ENCODE results near the gene PRKAR1A. TPM values are rescaled to one million over a fixed set of nuclear protein-coding genes. Genes with fewer than 3 reads are reported as not detected.
"Not testable (repeated sequence)": the region's sequence is repeated elsewhere in the genome, so short reads cannot be mapped to it uniquely, and the experiment has no call there.

The PRKAR1A gene
- total RNA-seq, 8 experiments from 2014 or later, result 137 to 310 (median 169) TPM

DNA sequence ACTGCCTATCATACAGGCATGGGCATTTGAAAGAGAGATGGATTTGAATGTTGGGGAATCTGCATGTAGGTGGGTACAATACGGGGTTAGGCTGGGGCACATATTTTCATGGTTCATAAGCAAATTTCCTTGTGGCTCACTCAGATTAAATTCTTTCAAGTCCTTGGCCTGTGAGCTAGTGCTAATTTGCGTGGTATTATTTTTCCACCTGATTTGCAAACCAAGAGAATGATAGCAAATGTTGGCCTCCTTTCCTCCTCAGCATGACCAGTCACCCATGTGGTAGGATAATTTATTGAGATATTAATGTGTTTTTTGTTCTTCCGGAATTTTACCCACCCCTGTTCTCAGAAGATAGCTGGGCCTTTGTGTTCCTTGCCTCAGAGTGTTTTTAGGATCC is 66.0 kb downstream of the PRKAR1A start:
- WGBS, 10 experiments, result 26 to 100% (median 74%) methylated on average over 1 to 3 of the region's 3 CpGs; no CpG with 5 or more reads in 4 of the 10 experiments
- Histone ChIP-seq H3K4me1 (replicated peaks in 1 of 2) (peaks cover 2 to 6% of the 10 kb centered on the region in 2 donors), H3K27ac (no peak overlapping the region), H3K4me3 (no peak overlapping the region)
- ATAC-seq (replicated peaks in 6 of 8), result no peak
- in situ Hi-C loops (cut with MboI; ENCODE audit: low pct_unique_long_range_greater_than_20kb in 2 of 9, low sequenced_read_pairs in 9 of 9, unreplicated experiment in 9 of 9), result no loop called here

DNA sequence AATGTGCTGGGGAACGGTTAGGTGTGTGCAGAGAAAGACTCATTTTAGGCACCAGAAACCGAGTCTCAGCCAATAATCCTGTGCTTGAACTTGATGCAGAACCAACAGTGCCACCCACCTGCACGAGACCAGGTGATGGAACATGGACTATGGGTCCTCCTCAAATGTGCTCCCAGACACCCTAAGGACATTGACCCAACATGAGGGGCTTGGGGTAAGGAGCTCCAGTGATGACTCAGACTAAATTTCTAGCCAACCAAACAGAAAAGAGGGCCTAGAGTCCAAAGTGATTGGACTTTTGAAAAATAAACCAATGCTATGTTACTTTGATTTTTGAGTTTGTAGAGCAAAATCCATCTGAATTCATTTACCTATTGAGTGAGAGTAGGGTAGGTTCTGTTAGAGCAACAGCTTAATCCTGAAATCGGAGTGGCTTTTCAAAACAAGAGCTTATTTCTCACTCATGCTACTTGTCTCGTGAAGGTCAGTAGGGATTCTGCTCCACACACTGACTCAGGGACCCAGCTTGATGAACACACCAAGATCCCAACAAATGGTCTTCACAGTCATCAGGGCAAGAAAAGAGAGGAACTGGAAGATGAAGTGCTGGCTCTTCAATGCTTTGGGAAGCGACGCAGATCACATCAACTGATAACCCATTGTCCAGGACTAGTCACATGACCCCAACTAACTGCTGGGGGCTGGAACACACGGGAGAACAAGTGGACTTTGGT is 67.1 kb downstream of the PRKAR1A start:
- no peak for ATAC-seq (replicated peaks in 6 of 8)
- 49 to 100% (median 86%) methylated on average over 2 to 8 of the region's 8 CpGs; no CpG with 5 or more reads in 1 of the 10 experiments for WGBS, 10 experiments
- peaks cover 2 to 6% of the 10 kb centered on the region in 2 donors for H3K4me1 ChIP-seq (replicated peaks in 1 of 2)
- no peak overlapping the region for H3K27ac ChIP-seq
- in situ Hi-C loops (cut with MboI; ENCODE audit: low pct_unique_long_range_greater_than_20kb in 2 of 9, low sequenced_read_pairs in 9 of 9, unreplicated experiment in 9 of 9), result no loop called here
- H3K4me3 ChIP-seq, result no peak overlapping the region

- H3K4me1 ChIP-seq (replicated peaks in 1 of 2), result peaks cover 2 to 6% of the 10 kb centered on the region in 2 donors
- peak in 2 of 8 experiments; percentile 57 to 81 for ATAC-seq (replicated peaks in 6 of 8)
- no peak overlapping the region for H3K4me3 ChIP-seq
- in situ Hi-C loops (cut with MboI; ENCODE audit: low pct_unique_long_range_greater_than_20kb in 2 of 9, low sequenced_read_pairs in 9 of 9, unreplicated experiment in 9 of 9), result no loop called here
- 9 to 96% (median 80%) methylated on average over 1 to 6 of the region's 6 CpGs; no CpG with 5 or more reads in 3 of the 10 experiments for WGBS, 10 experiments
- no peak overlapping the region for H3K27ac ChIP-seq
Observed at GRCh38 chr17:68580236-68580770, 68.1 kb downstream of the PRKAR1A start.

DNA sequence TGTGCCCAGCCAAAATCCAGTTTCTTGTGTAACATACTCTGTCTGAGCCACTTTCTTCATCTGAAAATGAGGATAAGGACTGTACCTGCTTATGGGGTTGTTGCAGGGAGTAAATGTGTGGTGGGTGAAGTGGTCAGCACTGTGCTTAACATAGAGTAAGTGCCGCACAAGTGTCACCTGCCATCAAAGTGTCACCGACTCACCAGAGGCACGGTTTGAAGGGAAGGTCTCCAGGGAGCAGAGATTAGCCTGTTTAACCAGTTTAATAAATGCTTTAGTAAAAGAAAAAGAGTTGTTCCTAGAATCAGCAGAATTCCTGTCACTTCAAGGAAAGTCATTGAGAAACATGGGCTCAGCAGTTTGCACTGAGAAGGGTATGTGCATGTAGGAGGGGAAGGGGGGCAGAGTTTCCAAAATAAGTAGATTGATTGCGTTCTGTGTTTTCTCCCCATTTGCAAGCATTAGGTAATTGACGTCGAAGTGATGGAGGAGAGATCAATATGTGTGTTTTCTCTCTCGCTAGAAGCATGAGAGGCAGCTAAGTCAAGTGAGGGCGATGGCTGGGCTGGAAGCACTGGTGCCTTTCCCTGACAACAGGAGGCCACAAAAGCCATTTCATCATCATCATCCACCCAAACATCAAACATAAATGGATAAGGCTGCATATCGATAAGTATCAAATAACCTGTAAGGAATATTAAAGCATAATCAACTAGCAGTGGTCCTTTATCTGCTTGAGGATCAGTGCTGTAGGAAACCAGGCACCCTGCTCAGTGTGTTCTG is 69.8 kb downstream of the PRKAR1A start:
- Histone ChIP-seq H3K4me3 (no peak overlapping the region), H3K4me1 (replicated peaks in 1 of 2) (peaks cover 2 to 6% of the 10 kb centered on the region in 2 donors), H3K27ac (no peak overlapping the region)
- in situ Hi-C loops (cut with MboI; ENCODE audit: low pct_unique_long_range_greater_than_20kb in 2 of 9, low sequenced_read_pairs in 9 of 9, unreplicated experiment in 9 of 9), result no loop called here
- no peak for ATAC-seq (replicated peaks in 6 of 8)
- 66 to 93% (median 79%) methylated on average over 4 to 9 of the region's 9 CpGs; no CpG with 5 or more reads in 4 of the 10 experiments for WGBS, 10 experiments

DNA sequence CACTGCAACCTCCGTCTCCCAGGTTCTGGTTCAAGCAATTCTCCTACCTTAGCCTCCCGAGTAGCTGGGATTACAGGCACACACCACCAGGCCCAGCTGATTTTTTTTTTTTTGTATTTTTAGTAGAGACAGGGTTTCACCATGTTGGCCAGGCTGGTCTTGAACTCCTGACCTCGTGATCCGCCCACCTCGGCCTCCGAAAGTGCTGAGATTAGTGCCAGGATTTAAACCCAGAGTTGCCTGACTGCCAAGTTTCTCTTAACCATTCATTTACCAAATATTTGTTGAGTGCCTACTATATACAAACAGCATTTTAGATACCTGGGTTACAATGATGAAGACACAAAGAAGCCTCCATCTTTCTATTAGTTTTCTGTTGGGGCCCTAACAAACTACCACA is 70.6 kb downstream of the PRKAR1A start:
- H3K4me1 ChIP-seq (replicated peaks in 1 of 2); H3K4me3 ChIP-seq; ATAC-seq (replicated peaks in 6 of 8); H3K27ac ChIP-seq; in situ Hi-C loops (cut with MboI; ENCODE audit: low pct_unique_long_range_greater_than_20kb in 2 of 9, low sequenced_read_pairs in 9 of 9, unreplicated experiment in 9 of 9): not testable (repeated sequence)
- WGBS, 10 experiments, result 58 to 100% (median 83%) methylated on average over 1 to 5 of the region's 6 CpGs; no CpG with 5 or more reads in 4 of the 10 experiments

DNA sequence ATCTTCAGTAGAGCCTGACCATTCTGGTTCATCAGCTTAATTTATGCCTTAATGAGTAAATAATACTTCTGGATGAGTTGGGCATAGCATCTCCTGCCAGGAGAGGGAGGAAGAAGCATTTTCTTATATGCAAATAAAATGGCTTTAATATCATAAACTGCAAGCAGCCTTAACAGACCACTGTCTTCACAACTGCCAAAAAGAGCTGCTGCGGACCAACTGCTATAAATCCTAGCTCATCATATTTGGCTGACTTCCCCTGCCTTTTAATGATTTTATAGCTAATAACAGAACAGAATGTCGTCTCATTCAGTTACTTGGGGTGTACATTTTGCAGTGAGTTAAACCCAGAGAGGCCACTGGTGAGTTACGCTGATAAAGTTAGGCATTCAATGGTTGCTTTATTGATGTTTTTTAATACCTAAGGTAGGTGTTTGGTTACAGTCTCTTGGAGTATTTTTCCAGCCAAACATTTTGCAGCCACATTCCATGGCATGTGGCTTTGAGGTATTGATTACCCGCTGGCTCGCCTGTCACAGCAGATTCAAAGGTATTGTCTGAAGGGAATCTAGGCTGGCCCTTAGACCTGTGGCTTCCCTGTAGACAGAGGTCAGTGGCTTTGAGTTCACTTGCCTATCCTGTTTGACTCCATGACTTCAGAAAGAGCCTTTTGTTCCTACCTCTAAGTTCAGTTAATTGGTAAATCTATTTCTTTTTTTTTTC is 72.5 kb downstream of the PRKAR1A start:
- in situ Hi-C loops (cut with MboI; ENCODE audit: low pct_unique_long_range_greater_than_20kb in 2 of 9, low sequenced_read_pairs in 9 of 9, unreplicated experiment in 9 of 9), result no loop called here
- Histone ChIP-seq H3K27ac (no peak overlapping the region), H3K4me3 (no peak overlapping the region), H3K4me1 (replicated peaks in 1 of 2) (peaks cover 2 to 6% of the 10 kb centered on the region in 2 donors)
- peak in 1 of 8 experiments; percentile 13 for ATAC-seq (replicated peaks in 6 of 8)
- WGBS, 10 experiments, result 60 to 100% (median 80%) methylated on average over 2 to 5 of the region's 5 CpGs; no CpG with 5 or more reads in 2 of the 10 experiments

GRCh38 chr17:68585643-68586042 is 73.4 kb downstream of the PRKAR1A start:
- WGBS, 10 experiments, result 18 to 100% (median 67%) methylated on average over 2 to 4 of the region's 4 CpGs; no CpG with 5 or more reads in 4 of the 10 experiments
- no peak overlapping the region for H3K27ac ChIP-seq
- no peak overlapping the region for H3K4me3 ChIP-seq
- in situ Hi-C loops (cut with MboI; ENCODE audit: low pct_unique_long_range_greater_than_20kb in 2 of 9, low sequenced_read_pairs in 9 of 9, unreplicated experiment in 9 of 9), result no loop called here
- ATAC-seq (replicated peaks in 6 of 8), result peak in 3 of 8 experiments; percentile 41 to 80 (median 75)
- peaks cover 2 to 6% of the 10 kb centered on the region in 2 donors for H3K4me1 ChIP-seq (replicated peaks in 1 of 2)

DNA sequence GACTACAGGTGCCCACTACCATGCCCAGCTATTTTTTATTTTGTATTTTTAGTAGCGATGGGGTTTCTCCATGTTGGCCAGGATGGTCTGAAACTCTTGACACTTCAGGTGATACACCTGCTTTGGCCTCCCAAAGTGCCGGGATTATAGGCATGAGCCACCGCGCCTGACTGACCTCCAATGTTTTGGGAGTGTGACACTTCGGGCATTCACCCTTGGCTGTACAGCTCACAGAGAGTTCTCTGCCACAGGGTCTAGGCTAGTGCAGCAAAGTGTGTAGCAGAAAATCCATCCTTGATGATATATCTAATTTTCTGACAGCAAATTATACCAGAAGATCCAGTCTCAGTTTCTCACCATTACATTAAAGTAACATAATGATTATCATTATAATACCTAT is 74.8 kb downstream of the PRKAR1A start:
- in situ Hi-C loops (cut with MboI; ENCODE audit: low pct_unique_long_range_greater_than_20kb in 2 of 9, low sequenced_read_pairs in 9 of 9, unreplicated experiment in 9 of 9), result no loop called here
- 20 to 100% (median 99%) methylated on average over 1 to 5 of the region's 5 CpGs; no CpG with 5 or more reads in 2 of the 10 experiments for WGBS, 10 experiments
- H3K4me1 ChIP-seq (replicated peaks in 1 of 2), result peaks cover 2 to 6% of the 10 kb centered on the region in 2 donors
- no peak overlapping the region for H3K27ac ChIP-seq
- H3K4me3 ChIP-seq, result no peak overlapping the region
- no peak for ATAC-seq (replicated peaks in 6 of 8)

GRCh38 chr17:68587847-68588246 is 75.6 kb downstream of the PRKAR1A start:
- Histone ChIP-seq H3K4me3 (no peak overlapping the region), H3K4me1 (replicated peaks in 1 of 2) (no peaks in the 10 kb centered on the region), H3K27ac (no peak overlapping the region)
- in situ Hi-C loops (cut with MboI; ENCODE audit: low pct_unique_long_range_greater_than_20kb in 2 of 9, low sequenced_read_pairs in 9 of 9, unreplicated experiment in 9 of 9), result no loop called here
- WGBS, 10 experiments, result 65 to 96% (median 86%) methylated on average over 1 to 2 of the region's 2 CpGs
- no peak for ATAC-seq (replicated peaks in 6 of 8)

- in situ Hi-C loops (cut with MboI; ENCODE audit: low pct_unique_long_range_greater_than_20kb in 2 of 9, low sequenced_read_pairs in 9 of 9, unreplicated experiment in 9 of 9), result no loop called here
- no peak overlapping the region for H3K27ac ChIP-seq
- H3K4me1 ChIP-seq (replicated peaks in 1 of 2), result no peaks in the 10 kb centered on the region
- no peak overlapping the region for H3K4me3 ChIP-seq
- 29 to 75% (median 40%) methylated on average over 1 of the region's 1 CpG; no CpG with 5 or more reads in 3 of the 10 experiments for WGBS, 10 experiments
- ATAC-seq (replicated peaks in 6 of 8), result no peak
Observed at GRCh38 chr17:68588362-68588761, 76.1 kb downstream of the PRKAR1A start.

DNA sequence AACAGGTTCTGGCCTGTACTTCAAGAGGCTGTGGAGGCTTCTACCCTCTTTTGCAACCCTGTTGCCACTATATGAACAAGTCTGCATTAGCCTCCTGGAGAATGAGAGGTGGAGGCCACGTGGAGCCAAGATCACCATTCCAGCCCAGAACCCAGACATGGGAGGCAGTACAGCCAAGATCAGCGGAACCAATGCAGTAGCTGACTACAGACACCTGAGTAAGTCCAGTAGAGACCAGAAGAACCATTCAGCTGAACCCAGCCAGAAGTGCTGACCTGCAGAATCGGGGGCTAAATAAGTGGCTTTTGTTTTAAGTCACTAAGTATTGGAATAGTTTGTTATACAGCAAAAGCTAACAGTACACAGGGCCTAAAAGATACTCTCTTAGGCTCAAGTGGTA is 76.9 kb downstream of the PRKAR1A start:
- WGBS, 10 experiments, result 20 to 100% (median 80%) methylated on average over 1 to 3 of the region's 3 CpGs; no CpG with 5 or more reads in 3 of the 10 experiments
- H3K4me3 ChIP-seq, result no peak overlapping the region
- H3K4me1 ChIP-seq (replicated peaks in 1 of 2), result no peaks in the 10 kb centered on the region
- ATAC-seq (replicated peaks in 6 of 8), result no peak
- no peak overlapping the region for H3K27ac ChIP-seq
- in situ Hi-C loops (cut with MboI; ENCODE audit: low pct_unique_long_range_greater_than_20kb in 2 of 9, low sequenced_read_pairs in 9 of 9, unreplicated experiment in 9 of 9), result no loop called here

- no peak for ATAC-seq (replicated peaks in 6 of 8)
- in situ Hi-C loops (cut with MboI; ENCODE audit: low pct_unique_long_range_greater_than_20kb in 2 of 9, low sequenced_read_pairs in 9 of 9, unreplicated experiment in 9 of 9), result no loop called here
- no peak overlapping the region for H3K27ac ChIP-seq
- no peaks in the 10 kb centered on the region for H3K4me1 ChIP-seq (replicated peaks in 1 of 2)
- H3K4me3 ChIP-seq, result no peak overlapping the region
- 73 to 100% (median 84%) methylated on average over 1 to 9 of the region's 12 CpGs; no CpG with 5 or more reads in 2 of the 10 experiments for WGBS, 10 experiments
Observed at GRCh38 chr17:68591583-68591982, 79.4 kb downstream of the PRKAR1A start.

Data from motor neuron (in vitro differentiated cells).